ENCODE data around the gene PRR19.

PRR19 gene

DNA sequence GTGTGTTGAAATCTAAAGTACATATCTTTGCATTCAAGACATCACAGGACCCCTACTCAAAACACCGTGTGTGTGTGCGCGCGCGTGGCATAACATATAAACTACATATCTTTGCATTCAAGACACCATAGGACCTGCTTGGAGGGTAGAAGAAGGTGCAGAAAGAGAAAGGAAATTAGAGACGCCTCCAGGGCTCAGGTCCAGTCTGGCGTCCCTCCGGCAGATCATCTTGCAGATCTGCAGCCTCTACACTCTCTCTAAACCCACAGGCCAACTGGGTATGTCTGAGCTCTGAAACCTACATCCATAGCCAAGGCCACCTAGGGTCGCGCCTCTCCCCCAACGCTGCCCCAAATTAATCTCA is 1.2 kb downstream of the PRR19 start:
- no peak for DNase-seq

DNA sequence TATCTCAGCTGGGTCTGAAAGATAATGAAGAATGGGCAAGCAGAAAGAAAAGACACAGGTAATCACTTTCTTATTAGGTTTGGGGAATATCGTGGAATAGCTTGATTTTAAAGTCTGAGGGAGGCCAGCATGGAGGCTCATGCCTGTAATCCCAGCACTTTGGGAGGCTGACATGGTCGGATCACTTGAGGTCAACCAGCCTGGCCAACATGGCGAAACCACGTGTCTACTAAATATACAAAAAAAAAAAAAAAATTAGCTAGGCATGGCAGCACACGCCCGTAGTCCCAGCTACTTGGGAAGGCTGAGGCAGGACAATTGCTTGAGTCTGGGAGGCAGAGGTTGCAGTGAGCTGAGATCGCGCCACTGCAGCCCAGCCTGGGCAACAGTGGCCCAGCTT is 1.9 kb downstream of the PRR19 start:
- DNase-seq, result no peak

- DNase-seq, result no peak
Observed at GRCh38 chr19:42306646-42307045, 4.7 kb downstream of the PRR19 start.

DNA sequence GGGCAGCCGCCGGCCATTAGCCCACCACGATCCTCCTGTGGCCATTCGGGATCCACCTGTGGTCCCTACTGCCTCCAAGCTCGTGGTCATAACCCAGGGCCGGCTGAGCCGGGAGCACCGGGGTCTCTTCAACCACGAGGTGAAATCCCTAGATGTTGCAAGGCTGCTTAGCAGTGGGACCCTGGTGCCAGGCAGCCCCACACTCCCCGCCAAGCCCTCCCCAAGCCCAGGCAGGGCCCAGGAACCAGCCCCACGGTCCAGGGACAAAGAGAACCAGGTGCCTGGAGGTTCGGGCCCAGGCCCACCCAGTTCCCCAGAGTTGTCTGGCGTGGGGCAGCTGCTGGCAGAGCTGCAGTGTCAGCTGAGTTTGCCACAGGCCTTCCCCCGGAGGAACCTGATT is 7.8 kb downstream of the PRR19 start:
- DNase-seq, result no peak

- no peak for DNase-seq
Observed at GRCh38 chr19:42311657-42312056, 9.7 kb downstream of the PRR19 start.

DNA sequence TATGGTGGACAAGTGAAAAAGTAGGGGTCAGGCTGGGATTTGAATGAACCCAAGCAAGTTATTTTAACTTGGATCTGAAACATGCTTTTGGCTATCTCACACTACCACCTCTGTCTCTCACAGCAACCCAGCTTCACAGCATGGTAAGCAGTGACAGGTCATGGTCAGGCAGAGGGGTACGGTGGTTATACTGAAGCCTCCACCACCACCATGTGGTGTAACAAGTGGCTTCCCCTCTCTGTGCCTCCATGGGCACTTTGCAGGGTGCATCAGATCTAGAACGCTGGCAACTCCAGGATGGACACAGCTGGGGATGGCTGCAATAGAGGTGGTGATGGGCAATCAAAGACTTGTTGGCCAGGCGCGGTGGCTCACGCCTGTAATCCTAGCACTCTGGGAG is 10.4 kb downstream of the PRR19 start:
- DNase-seq, result no peak

GRCh38 chr19:42313096-42313839 is 11.3 kb downstream of the PRR19 start, which contains the start of gene TMEM145:
Gene TMEM145 (plus strand): TSS chr19:42313309. CDS start chr19:42313377, 68 bp downstream.
- peak; percentile 65 for DNase-seq

DNA sequence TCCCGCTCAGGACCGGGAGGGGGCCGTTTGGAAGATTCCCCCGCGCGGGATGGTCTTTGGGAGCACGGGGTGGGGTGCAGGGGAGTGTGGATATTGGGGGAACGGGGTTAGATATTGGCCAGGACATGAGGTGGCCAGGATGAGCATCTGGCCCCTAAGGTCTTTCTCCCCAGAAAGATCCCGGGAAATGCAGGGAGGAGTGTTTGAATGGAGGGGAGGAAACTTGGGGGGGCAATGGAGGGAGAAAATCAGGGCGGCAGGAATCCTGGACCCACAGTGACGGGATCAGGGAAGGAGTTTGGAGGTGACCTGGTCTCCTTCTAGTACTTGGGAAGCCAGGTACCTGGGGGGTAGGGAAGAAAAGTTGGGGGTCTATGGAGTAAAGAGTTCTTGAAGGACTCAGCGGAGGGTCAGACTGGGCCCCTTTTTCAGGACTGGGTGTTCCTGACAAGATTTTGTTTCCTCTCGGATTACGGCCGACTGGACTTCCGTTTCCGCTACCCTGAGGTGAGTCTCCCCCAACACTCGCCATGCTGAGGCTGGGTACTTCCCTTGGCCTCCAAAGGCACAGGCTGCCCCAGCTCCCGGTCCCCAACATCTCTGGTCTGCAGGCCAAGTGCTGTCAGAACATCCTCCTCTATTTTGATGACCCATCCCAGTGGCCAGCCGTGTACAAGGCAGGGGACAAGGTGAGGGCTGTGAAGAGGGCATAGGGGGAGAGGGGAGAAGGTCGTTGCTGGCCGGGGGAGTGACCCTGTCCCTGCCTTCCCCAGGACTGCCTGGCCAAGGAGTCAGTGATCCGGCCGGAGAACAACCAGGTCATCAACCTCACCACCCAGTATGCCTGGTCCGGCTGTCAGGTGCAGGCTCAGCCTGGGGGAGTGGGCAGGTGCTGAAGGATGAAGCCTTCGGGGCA is 12.2 kb downstream of the PRR19 start:
- no peak for DNase-seq

DNA sequence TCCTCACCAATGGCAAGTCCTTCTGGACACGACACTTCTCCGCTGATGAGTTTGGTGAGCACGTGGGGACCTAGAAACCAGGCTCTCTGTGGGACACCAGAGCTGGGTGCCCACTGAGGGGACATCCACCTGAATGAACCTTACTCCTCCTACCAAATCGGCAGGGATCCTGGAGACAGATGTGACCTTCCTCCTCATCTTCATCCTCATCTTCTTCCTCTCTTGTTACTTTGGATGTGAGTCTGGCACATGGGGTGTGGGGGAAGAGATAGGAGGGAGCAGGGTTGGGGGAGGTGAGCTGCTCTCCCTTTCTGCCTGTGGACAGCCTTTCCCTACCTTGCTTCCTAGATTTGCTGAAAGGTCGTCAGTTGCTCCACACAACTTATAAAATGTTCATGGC is 13.1 kb downstream of the PRR19 start:
- no peak for DNase-seq

- no peak for DNase-seq
Observed at GRCh38 chr19:42316223-42317211, 14.6 kb downstream of the PRR19 start.

DNA sequence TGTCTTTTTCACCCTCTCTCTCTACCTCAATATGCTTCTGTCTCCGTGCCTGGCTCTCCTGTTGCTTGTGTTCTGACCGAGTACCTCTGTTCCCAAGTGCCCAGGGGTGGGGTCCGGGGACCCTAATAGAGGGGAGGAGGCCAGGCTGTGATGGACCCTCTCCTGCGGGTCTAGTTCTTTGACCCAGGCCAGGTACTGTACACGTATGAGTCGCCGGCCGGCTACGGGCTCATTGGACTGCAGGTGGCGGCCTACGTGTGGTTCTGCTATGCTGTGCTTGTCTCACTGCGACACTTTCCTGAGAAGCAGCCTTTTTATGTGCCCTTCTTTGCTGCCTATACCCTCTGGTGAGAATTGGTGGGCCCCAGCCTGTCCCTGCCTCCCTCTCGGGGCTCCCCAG is 15.6 kb downstream of the PRR19 start:
- DNase-seq, result no peak

DNA sequence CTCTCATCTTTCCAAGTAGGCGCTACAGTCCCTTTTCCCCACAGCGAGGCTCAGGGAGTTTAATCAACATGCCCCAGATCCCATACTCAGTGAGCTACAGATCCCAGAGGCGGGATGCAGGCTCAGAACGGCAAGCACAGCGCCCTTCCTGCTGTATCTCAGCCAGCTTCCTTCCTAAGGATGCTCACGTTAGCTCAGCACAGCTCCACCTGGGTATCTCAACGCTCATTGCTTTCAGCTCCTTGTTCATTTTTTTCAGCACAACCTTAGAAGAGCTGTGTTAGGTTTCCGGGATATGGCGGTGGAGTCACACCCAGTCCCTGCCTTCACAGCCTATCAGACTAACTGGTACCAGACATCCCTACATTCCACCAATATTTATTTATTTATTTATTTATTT is 20.4 kb downstream of the PRR19 start:
- no peak for DNase-seq

GRCh38 chr19:42323473-42323851 is 21.5 kb downstream of the PRR19 start:
- no peak for DNase-seq

- DNase-seq, result no peak
Observed at GRCh38 chr19:42323852-42324654, 22.1 kb downstream of the PRR19 start.

GRCh38 chr19:42324655-42325307 is 22.8 kb downstream of the PRR19 start:
- DNase-seq, result no peak

DNA sequence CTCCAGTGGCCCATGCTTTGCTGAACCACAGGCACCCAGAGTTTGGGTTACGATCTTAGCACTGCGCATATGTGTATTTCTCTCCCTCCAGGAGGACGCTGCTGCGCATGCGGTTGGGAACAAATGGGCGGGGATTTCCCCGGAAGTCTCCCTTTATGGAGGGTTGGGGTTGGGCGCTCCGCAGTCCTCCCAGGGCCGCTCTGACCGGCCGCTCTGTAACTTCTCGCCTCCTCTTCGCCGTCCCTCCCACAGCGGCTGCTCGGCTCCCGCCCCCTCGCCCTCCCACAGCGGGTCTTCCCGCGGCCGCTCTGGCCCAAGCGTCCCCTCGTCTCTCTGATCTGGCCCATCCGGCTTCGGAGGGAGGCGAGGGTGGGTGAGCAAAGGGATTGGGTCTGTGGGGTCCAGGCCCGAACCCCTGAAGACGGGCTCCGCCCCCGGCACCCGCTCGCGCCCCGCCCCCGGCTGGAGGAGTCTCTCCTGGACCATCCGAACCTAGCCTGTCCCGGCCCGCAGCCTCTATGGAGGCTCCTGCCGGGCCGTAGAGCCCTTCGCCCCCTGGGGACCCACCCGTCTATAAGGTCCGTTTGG is 23.5 kb downstream of the PRR19 start, which contains the start of gene MEGF8:
Gene MEGF8 (plus strand): TSS at position 328 of the 588 bp plus-strand sequence. CDS start 609 bp downstream, outside the sequence.
- peak; percentile 99 for DNase-seq

DNA sequence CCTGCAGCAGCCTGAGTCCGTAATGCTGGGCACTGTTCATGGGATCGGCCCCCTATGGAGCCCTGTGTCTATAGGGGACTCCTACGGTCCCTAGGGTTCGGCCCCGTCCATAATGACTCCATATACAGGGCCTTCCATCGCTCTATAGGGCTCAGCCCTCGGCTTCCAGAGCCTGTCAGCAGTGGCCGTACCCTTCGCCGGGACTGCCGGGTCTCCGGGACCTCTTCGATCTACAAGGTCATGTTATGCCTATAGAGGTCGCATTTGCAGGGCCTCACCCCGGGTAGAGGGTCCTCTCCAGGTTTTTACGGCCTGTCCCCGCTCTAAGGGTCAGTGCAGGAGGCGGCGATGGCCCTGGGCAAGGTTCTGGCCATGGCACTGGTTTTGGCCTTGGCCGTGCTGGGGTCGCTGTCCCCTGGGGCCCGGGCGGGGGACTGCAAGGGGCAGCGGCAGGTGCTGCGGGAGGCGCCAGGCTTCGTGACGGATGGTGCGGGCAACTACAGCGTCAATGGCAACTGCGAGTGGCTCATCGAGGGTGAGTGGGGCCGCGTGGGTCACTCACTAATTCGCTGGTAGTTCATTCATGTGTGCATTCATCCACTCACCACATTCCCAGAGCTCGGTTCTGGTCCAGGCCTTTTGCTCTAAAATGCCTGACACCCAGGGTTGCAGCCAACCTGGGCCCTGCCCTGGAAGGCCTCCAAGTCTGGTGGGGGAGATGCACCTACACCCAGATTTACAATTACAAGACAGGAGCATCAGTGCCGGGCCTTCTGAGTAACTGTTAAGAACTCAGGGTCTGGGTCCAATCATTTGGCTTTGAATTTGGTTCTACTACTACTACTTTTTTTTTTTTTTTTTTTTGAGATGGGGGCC is 24.2 kb downstream of the PRR19 start:
- DNase-seq, result peak; percentile 51

DNA sequence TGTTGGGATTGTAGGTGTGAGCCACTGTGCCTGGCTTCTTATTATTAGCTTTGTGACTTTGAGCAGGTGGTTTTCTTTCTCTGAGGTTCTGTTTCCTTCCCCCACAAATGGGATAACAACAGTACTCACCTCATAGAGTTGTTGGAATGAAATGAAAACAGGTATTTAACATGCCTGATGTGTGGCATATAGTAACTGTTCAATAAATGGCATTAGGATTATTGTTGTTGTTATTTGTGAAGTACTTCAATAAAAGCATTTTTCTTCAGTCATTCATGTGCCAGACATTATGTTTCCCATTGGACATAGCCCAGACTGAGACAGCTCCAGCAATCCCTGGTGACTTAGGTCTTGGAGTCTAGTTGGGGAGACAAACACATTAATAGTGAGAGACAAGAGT is 25.0 kb downstream of the PRR19 start:
- DNase-seq, result no peak

GRCh38 chr19:42327381-42327780 is 25.4 kb downstream of the PRR19 start:
- DNase-seq, result no peak

DNA sequence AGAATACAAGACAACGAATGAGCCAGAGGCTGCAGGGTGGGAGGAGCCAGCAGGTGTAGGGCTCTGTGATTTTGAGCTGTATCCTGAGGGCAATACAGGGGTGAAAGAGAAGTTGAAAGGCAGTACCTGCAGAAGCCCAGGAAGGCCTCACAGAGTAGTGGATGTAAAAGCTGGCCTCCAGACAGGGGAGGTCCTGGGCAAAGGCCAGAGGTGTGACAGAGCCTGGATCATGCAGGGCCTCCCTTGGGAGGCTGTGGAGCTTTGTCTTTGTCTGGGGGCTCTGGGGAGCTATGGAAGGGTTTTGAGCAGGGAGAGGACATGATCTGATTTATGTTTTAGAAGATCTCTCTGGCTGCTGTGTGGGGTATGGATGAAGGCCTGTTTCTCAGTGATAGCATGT is 26.2 kb downstream of the PRR19 start:
- no peak for DNase-seq

All from stimulated activated CD8-positive, alpha-beta memory T cell treated with anti-CD3 and anti-CD28 coated beads, Interleukin-4, amount 100 ng/mL, for 48 hours (primary cell).